Posterior cingulate gyrus (tissue), 11 donors: ENCODE measurements around the gene PAXIP1.
"Not testable (repeated sequence)": the region's sequence is repeated elsewhere in the genome, so short reads cannot be mapped to it uniquely, and the experiment has no call there.

Source experiments
- DNase-seq, 10 donors: peaks; one replicate each; pipeline versions ENCODE4 v3.0.0 to v3.0.0-alpha.2; 2020 to 2021; ENCODE audit warnings: mixed read lengths in 3 of 10
- intact Hi-C: fragments of 100-400 bp; cut with DNase I; formaldehyde crosslinking; loops from one replicate; pipeline ENCODE4 v1.15.1; 2023

Gene PAXIP1

DNA sequence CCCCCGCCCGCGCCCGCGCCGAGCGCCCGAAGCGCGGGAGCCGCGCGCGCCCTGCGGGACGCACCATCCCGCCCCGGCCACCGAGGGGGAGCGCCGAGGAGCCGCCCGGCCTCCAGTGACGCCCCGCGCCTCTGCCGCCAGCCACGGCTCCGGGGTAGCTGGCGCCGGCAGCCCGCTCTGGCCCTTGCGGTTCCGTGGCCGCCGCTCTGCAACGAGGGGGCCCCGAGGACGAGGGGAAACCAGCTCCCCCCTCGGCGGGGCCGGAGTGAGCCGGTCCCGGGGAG, at the start of gene PAXIP1:
TSS of gene PAXIP1 (minus strand) at position 33 of the 284 bp plus-strand sequence. CDS start 195 bp downstream, outside the sequence.
- peak in 4 of 10 donors; percentile 28 to 89 (median 60) for DNase-seq
- intact Hi-C loops: loop anchor here (5.0 kb wide), 3 partner anchors 69 to 339 kb away; partner anchors contain the start of genes HTR5A and INSIG1

DNA sequence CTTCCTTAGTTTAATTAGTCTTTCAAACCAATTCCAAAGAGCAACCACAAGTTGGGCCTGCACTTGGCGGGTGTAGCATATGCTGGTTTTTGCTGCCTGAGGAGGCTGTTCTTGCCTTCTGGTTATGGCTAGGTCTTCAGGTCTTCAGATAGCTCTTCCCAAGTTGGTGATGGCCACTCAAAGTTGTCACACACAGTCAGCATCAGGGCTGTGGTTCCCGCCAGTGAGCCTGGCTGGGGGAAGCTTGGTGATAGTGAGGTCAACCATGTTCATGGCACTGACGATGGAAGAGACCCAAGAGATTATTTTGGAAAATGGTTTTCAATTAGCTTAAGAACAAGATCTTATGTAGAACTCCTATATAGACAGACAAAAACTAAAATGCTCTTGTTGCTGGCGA, 48.4 kb upstream of the PAXIP1 start:
- intact Hi-C loops: no loop called here
- no peak for DNase-seq

DNA sequence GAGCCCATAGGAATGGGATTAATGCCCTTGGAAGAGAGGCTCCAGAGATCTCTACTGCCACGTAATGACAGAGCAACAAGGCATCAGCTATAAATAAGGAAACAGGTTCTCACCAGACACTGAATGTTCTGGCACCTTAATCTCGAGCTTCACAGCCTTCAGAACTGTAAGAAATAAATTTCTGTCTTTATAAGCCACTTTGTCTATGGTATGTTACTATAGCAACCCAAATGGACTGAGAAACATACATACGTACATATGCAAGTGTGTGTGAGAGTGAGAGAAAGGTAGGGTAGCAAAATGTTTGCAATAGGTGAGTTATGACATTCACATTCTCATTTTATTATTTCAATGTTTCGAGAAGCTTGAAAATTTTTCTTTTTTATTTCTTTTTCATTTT, 45.1 kb upstream of the PAXIP1 start:
- DNase-seq: no peak
- intact Hi-C loops: no loop called here

DNA sequence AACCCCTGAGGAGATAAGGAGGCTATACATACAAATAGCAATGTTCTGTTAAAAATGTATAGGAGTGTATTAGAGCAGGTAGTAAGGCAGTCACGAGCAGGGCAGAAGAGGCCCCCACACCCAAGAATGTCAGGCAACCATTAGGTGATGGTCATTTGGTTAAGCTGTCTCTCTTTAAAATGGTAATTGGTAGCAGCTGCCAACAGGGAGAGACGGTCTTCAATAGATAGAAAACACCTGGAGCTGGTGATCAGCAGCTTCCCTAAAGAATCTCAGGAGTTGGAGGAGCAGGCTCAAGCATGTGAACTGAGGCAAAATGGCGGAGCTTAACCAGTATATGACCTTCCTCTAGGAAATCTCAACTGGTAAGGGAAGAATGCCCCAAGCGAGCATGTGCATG, 40.8 kb upstream of the PAXIP1 start:
- DNase-seq: no peak
- intact Hi-C loops: no loop called here

DNA sequence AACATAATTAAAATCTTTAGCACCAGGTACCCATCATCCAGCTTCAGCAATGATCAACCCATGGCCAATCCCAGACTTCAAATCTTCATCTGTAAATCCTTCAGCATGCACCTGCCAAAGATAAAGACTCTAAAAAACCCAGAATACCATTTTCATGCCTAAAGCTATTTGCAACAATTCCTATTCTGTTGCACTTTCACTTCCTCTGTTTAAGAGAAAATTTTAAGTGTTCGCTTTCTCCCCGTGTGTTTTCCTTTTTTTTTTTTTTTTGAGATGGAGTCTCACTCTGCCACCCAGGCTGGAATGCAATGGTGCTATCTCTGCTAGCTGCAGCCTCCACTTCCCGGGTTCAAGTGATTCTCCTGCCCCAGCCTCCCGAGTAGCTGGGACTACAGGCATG, 35.4 kb upstream of the PAXIP1 start:
- no peak for DNase-seq
- intact Hi-C loops: no loop called here

DNA sequence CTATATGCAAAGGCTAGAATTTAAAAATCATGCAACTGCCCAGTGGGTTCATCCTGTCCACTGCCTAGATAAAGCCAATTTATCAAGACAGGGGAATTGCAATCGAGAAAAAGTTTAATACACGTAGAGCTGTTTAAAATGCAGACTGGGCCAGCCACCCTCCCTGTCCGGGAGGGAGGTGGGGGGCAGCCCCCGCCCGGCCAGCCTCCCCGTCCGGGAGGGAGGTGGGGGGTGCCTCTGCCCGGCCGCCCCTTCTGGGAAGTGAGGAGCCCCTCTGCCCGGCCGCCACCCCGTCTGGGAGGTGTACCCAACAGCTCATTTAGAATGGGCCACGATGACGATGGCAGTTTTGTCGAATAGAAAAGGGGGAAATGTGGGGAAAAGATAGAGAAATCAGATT, 31.6 kb upstream of the PAXIP1 start:
- intact Hi-C loops, DNase-seq: not testable (repeated sequence)

DNA sequence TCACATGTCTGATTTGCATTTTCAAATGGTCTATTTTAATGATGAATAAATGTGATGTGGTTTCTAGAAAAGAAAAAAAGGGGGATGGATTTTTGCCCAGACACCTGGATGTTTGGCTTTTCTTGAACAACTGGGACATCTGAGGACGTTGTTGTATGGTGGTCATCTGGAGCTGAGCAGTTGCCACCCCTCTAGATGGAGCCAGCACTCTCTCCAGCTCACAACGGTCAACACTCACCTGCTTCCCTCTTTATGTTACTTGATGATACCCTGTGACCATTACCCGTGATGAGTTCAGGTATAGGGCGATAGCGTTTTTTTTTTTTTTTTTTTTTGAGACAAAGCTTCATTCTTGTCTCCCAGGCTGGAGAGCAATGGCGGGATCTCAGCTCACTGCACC, 30.1 kb upstream of the PAXIP1 start:
- DNase-seq: no peak
- intact Hi-C loops: no loop called here

DNA sequence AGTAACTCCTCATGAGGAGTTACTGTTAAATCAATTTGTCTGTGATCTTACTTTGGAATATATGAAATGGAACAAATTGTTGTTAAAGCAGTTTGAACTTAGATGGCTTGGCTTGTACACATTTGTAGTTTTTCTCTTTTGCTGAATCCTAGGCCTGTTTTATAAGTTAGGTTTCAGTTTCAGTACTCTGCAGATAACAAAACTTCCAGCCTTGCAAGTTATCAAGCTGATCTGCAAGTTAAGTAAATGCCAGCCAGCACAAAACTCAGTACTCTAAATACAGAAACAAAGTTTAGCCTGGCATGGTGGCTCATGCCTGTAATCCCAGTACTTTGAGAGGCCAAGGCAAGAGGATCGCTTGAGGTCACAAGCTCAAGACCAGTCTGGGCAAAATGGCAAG, 25.0 kb upstream of the PAXIP1 start:
- DNase-seq: no peak
- intact Hi-C loops: no loop called here

DNA sequence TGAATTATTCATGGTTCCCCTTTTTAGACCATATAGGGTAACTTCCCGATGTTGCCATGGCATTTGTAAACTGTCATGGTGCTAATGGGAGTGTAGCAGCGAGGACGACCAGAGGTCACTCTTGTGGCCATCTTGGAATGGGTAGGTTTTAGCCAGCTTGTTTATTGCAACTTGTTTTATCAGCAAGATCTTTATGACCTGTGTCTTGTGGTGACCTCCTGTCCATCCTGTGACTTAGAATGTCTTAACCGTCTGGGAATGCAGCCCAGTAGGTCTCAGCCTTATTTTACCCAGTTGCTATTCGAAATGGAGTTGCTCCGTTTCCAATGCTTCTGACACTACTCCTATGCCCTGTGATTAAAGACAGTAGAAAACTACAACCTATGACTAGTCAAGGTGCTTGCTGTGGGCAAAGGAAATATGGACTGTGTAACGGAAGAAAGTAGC, 18.8 kb upstream of the PAXIP1 start:
- no peak for DNase-seq
- intact Hi-C loops: no loop called here

- intact Hi-C loops: no loop called here
- DNase-seq: no peak
Measured at GRCh38 chr7:155020996-155021395, 18.1 kb upstream of the PAXIP1 start.

GRCh38 chr7:155017834-155018233, 14.9 kb upstream of the PAXIP1 start:
- intact Hi-C loops: no loop called here
- no peak for DNase-seq

GRCh38 chr7:155011086-155011485, 8.2 kb upstream of the PAXIP1 start:
- intact Hi-C loops: no loop called here

GRCh38 chr7:155009570-155010157, 6.7 kb upstream of the PAXIP1 start:
- intact Hi-C loops: loop anchor here (5.0 kb wide), 1 partner anchor 82 kb away; no protein-coding TSS in a partner anchor
- DNase-seq: no peak

More at GRCh38 chr7:155011086-155011485, 8.2 kb upstream of the PAXIP1 start:
- DNase-seq: no peak

DNA sequence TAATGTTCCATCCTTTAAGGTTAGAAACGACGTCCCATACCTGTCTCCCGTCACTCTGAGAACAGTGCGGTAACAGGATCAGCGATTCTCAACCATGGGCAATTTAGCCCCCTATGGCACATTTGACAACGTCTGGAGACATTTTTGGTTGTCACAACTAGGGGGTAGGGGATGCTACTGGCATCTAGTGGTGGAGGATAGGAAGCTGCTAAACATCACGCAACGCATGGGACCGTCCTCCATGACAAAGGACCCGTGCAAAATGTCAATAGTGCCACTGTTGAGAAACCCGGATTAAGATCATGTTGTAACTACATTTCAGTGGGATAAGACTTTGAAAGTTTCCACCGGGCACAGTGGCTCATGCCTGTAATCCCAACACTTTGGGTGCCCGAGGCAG, 5.0 kb upstream of the PAXIP1 start:
- intact Hi-C loops: loop anchor here (5.0 kb wide), 1 partner anchor 81 kb away; no protein-coding TSS in a partner anchor
- DNase-seq: peak in 1 of 10 donors; percentile 23

DNA sequence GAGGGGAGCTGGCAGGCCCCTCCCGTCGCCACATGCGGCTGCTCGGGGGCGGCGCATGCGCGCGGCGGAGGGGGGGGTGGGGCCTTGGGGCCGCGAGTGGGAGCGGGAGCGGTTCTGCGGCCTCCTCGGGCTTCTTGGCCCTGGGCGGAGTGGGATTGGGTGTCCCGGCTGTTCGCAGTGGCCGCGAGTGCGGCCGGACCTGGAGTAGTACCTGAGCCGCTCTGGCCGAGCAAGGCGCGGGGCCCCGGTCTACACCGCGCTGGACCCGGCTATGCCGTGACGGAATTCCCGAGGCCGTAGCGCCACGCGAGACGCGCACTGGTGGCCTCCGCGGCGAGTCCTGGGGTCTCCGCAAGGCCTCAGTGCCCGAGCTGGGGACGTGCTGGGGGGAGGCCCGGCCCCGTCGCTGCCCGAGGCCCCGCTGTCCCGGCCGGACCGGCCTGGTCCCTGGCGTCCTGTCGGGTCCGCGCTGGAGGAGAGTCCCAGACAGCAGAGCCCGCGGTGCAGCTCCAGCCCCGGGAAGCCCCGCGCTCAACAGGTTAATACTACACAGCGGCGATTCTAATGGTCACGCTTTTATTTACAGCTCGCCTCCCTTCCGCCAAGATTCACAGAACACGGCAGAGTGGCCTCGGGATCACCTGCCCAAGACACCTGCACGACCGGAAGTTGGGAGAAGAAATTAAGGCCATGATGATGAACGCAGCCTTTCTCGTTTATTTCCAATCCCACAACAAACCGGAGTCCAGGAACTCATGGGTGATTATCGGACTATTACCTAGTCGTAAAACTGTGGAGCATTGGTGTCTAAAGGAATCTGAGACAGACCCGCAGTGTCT, 671 bp upstream of the PAXIP1 start:
- intact Hi-C loops: loop anchor here (5.0 kb wide), 3 partner anchors 69 to 339 kb away; partner anchors contain the start of genes HTR5A and INSIG1
- DNase-seq: peak; percentile 62 to 98 (median 74)

GRCh38 chr7:155002411-155003091, 373 bp downstream of the PAXIP1 start:
- DNase-seq: peak in 8 of 10 donors; percentile 17 to 94 (median 52)
- intact Hi-C loops: loop anchor here (5.0 kb wide), 3 partner anchors 70 to 340 kb away; partner anchors contain the start of genes HTR5A and INSIG1

- peak in 1 of 10 donors; percentile 70 for DNase-seq
- intact Hi-C loops: loop anchor here (5.0 kb wide), 3 partner anchors 70 to 340 kb away; partner anchors contain the start of genes HTR5A and INSIG1
Measured at GRCh38 chr7:155001756-155002410, 1.0 kb downstream of the PAXIP1 start.

DNA sequence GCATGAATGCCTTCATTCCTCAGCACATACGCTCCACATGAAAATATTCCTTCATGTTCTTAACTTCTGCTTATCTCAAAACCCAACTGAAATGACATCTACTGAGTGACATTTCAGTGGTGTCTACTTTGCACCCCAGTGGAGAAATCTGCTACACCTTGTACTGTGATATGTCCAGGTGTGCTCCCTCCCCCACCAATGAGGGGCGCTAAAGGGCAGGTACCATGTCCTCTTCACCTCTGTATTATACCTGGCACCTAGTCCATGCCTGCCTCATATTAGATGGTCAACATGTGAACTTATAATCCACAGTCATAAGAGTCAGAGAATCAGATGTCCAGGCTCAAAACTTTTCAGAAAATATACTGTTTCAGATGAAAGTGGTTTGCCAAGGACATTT, 2.1 kb downstream of the PAXIP1 start:
- intact Hi-C loops: loop anchor here (5.0 kb wide), 3 partner anchors 72 to 342 kb away; partner anchors contain the start of genes HTR5A and INSIG1
- no peak for DNase-seq

- DNase-seq: no peak
- intact Hi-C loops: no loop called here
Measured at GRCh38 chr7:154998481-154998880, 4.4 kb downstream of the PAXIP1 start.

DNA sequence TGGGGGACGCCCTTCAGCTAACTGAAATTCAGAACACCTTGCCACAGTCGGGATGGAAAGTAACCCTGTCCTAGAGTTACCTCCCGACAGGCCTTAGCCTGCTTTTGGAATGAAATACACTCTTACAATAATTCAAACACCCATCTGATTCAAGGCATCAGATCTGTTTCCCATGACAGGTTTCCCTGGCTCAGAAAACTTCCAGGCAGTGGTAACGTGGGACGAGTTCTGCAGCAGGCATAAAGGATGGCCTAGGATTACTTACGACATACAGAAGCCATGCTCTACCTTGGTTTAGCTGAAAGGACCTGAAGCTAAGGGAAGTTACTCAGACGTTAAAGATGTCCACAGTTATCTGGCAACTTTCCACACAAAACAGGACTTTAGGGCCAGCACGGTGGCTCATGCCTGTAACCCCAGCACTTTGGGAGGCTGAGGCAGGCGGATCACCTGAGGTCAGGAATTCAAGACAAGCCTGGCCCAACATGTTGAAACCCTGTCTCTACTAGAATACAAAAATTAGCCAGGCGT, 5.0 kb downstream of the PAXIP1 start:
- intact Hi-C loops: no loop called here
- DNase-seq: no peak
